ENCODE measurements around the gene PTPRN2.
"Not testable (repeated sequence)": the region's sequence is repeated elsewhere in the genome, so short reads cannot be mapped to it uniquely, and the experiment has no call there.

PTPRN2 gene

DNA sequence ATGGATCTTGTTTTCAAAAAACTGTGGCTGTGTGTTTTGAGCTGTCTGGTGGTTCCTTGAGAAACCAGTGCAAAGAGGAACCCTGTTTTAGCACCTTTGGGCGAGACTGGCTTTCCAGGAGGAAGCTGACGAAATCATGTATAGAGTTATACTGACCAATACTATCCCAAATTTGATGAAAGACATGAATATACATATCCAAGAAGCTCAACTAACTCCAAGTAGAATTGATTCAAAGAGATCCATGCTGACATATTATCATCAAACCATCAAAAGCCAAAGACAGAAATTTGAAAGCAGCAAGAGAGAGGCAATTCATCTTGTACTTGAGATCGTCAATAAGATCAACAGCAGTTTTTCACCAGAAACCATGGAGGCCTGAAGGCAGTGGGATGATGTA lies 640.1 kb downstream of the PTPRN2 start:
- DNase-seq = no peak

- no peak for DNase-seq
These were observed 641.1 kb downstream of the PTPRN2 start for GRCh38 chr7:157946398-157947060.

DNA sequence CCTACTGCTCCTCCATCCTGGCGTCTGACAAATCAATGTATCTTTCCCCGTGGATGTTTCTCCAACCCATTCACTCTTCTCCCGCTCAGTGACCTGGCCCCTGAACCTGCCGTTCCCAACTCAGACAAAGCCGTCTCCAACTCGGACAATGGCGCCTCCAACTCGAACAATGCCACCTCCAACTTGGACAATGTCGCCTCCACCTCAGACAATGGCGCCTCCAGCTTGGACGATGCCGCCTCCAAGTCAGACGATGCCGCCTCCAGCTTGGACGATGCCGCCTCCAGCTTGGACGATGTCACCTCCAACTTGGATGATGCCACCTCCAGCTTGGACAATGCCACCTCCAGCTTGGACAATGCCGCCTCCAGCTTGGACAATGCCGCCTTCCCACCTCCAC lies 642.2 kb downstream of the PTPRN2 start:
- DNase-seq = no peak

DNA sequence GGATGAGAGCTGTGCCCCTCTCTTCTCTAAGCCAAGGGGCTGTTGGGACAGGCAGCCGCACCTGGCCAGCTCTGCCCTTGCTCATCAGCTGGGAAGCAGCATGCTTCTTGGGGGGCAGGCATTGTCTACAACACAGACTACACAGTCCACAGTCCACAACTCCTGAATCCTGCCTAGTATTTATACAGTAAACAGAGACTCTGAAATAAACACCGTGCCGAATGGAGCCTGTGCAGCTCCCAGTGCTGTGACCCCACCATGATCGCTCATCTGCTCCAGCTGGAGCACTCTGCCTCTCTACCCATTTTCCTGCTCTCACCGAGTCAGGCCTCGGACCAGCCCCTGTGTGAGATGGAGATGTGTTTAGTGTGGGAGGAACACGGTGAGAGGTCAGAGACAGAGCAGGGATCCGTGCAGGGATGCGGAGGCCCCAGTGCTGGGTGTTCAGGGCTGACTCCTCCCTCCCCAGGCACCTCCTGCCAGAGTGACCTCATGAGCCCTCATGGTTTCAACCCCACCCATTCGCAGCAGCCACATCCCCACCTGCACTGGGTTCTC lies 642.8 kb downstream of the PTPRN2 start:
- DNase-seq = no peak

- DNase-seq = no peak
These were observed 643.6 kb downstream of the PTPRN2 start for GRCh38 chr7:157944051-157944450.

- no peak for DNase-seq
These were observed 644.1 kb downstream of the PTPRN2 start for GRCh38 chr7:157943561-157943960.

DNA sequence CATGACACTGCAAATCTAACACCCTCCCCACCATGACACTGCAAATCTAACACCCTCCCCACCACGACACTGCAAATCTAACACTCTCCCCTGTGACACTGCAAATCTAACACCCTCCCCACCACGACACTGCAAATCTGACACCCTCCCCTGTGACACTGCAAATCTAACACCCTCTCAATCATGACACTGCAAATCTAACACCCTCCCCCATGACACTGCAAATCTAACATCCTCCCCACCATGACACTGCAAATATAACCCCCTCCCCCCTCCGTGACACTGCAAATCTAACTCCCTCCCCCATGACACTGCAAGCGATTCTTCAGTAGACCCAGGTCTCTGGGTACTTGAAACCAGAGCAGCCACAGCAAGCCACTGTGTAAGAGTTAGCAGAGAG lies 646.4 kb downstream of the PTPRN2 start:
- DNase-seq = no peak

DNA sequence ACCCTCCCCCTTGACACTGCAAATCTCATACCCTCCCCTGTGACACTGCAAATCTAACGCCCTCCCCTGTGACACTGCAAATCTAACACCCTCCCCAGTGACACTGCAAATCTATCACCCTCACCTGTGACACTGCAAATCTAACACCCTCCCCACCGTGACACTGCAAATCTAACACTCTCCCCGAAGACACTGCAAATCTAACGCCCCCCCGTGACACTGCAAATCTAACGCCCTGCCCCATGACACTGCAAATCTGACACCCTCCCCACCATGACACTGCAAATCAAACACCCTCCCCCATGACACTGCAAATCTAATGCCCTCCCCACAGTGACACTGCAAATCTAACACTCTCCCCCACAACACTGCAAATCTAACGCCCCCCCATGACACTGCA lies 647.1 kb downstream of the PTPRN2 start:
- DNase-seq = no peak

- DNase-seq = no peak
These were observed 649.4 kb downstream of the PTPRN2 start for GRCh38 chr7:157938211-157938610.

- no peak for DNase-seq
These were observed 650.2 kb downstream of the PTPRN2 start for GRCh38 chr7:157937406-157937805.

DNA sequence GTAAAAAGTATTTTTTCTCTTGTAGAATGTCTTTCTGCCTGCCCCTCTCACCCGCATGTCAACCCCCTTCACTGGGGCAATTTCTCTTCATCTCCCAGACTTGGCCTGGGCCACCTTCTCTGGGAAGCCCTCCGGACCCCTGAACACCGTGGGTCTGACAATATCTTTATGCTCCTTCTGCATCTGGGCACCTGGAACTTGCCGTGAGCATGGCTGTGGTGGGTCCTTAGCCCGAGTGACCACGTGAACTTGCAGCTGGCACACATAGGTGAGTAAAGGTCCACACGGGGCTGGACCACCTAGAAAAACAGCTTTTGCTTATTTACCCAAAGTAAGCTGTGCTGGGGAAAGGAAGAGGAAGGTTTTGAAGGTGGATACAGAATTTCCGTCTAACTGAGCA lies 650.6 kb downstream of the PTPRN2 start:
- no peak for DNase-seq

- not testable (repeated sequence) for DNase-seq
These were observed 651.9 kb downstream of the PTPRN2 start for GRCh38 chr7:157935721-157936120.

DNA sequence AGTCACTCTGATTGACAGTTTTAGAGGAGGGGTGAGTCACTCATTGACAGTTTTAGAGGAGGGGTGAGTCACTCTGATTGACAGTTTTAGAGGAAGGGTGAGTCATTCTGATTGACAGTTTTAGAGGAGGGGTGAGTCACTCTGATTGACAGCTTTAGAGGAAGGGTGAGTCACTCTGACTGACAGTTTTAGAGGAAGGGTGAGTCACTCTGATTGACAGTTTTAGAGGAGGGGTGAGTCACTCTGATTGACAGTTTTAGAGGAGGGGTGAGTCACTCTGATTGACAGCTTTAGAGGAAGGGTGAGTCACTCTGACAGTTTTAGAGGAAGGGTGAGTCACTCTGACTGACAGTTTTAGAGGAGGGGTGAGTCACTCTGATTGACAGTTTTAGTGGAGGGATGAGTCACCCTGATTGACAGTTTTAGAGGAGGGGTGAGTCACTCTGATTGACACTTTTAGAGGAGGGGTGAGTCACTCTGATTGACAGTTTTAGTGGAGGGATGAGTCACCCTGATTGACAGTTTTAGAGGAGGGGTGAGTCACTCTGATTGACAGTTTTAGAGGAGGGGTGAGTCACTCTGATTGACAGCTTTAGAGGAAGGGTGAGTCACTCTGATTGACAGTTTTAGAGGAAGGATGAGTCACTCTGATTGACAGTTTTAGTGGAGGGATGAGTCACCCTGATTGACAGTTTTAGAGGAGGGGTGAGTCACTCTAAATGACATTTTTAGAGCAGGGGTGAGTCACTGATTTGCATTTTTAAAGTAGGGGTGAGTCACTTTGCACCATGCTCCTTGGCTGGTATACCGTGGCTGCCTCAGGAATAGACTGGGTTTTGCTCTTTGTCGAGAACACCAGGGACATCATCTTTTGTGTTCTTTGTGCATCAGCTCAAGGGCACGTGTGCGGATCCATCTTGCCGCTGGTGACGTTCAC lies 654.1 kb downstream of the PTPRN2 start:
- DNase-seq = not testable (repeated sequence)

DNA sequence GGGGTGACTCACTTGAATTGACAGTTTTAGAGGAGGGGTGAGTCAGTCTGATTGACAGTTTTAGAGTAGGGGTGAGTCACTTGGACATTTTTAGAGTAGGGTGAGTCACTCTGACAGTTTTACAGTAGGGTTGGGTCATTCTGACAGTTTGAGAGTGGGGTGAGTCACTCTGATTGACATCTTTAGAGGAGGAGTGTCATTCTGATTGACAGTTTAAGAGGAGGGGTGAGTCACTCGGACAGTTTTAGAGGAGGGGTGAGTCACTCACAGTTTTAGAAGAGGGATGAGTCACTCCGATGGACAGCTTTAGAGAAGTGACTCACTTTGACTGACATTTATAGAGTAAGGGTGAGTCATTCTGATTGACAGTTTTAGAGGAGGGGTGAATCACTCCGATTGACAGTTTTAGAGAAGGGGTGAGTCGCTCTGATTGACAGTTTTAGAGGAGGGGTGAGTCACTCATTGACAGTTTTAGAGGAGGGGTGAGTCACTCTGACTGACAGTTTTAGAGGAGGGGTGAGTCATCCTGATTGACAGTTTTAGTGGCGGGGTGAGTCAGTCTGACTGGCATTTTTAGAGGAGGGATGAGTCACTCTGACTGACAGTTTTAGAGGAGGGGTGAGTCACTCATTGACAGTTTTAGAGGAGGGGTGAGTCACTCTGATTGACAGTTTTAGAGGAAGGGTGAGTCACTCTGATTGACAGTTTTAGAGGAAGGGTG lies 655.0 kb downstream of the PTPRN2 start:
- DNase-seq = no peak

DNA sequence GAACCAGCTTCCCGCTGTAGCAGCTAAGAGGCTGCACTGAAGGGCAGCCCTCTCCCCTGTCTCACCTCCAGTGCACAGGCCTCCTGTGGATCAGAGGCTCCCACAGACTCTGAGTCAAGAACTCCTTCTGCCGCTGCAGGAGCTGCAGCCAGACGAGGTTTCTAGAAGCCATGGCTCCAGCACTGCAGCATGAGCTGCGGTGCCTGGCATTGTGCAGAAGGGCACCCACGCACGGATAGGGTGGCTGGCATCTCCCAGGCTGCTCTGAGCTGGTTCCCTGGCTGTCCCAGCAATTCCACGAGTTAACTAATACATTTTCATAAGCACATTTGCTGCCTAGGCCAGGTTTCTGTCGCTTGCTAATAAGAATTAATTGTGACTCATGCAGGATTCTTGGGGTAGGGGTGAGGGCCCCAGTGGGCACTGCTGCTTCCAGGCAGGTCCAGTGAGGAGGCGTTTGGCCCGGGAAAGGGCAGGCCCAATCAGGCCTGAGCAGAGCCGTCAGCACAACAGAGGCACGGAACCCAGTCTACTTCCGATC lies 656.6 kb downstream of the PTPRN2 start:
- DNase-seq = no peak

GRCh38 chr7:157930441-157930840 lies 657.2 kb downstream of the PTPRN2 start:
- no peak for DNase-seq

GRCh38 chr7:157929671-157930070 lies 658.0 kb downstream of the PTPRN2 start:
- no peak for DNase-seq

GRCh38 chr7:157928808-157929425 lies 658.7 kb downstream of the PTPRN2 start:
- DNase-seq = no peak

- DNase-seq = no peak
These were observed 659.3 kb downstream of the PTPRN2 start for GRCh38 chr7:157928171-157928794.

GRCh38 chr7:157927313-157927925 lies 660.2 kb downstream of the PTPRN2 start:
- no peak for DNase-seq

DNA sequence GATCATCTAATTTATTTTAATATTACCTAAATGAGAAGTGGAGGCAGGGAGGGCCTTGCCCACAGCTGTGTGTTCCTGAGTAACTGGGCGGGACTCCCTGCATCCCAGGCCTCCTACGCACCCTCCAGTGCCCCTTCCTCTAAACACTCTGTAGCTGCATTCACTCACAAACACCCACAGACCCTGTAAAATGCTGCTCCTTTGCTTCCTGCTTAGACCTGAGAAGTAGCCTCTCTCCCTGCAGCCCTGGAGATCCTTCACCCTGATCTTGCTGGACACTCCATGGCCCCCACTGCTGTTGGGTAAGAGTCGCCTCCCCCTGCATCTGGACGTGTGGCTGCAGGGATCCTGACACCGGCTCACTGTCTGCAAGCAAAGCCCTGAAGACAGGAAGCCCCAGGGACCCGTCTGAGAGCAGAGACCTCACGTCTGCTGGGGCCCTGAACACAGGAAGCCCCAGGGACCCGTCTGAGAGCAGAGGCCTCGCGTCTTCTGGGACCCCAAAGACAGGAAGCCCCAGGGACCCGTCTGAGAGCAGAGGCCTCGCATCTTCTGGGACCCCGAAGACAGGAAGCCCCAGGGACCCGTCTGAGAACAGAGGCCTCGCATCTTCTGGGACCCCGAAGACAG lies 661.0 kb downstream of the PTPRN2 start:
- DNase-seq = no peak
